Spleen (tissue), 11 donors: ENCODE measurements around the gene PCSK1. TPM values are rescaled to one million over a fixed set of nuclear protein-coding genes. Genes with fewer than 3 reads are reported as not detected.
A peak's percentile ranks its signal among the peaks of the same experiment; 100 is the strongest.

Source experiments
- DNase-seq: peaks from one replicate; pipeline ENCODE4 v3.0.0-alpha.2; 2020
- H3K27ac ChIP-seq, 8 donors: fragments of 200-600 bp; sonication (generic) in 7 of 8; 1 replicate in 4 of 8; 2 replicates in 4 of 8; pipeline versions ENCODE4 v1.5.0 to v1.8.0; 2016 to 2021; ENCODE audit warnings: inconsistent platforms in 4 of 8, mild to moderate bottlenecking in 4 of 8, moderate library complexity in 1 of 8
- H3K27me3 ChIP-seq, 7 donors: fragments of 200-600 bp; sonication (generic) in 6 of 7; replicated peaks in 1 of 7; 1 replicate in 4 of 7; 2 replicates in 3 of 7; pipeline versions ENCODE4 v1.5.0 to v1.8.0; 2016 to 2021; ENCODE audit warnings: inconsistent platforms in 3 of 7, mild to moderate bottlenecking in 1 of 7
- H3K36me3 ChIP-seq, 6 donors: fragments of 200-600 bp; sonication (generic) in 5 of 6; 1 replicate in 4 of 6; 2 replicates in 2 of 6; pipeline versions ENCODE4 v1.5.0 to v1.8.0; 2016 to 2021; ENCODE audit warnings: inconsistent platforms in 2 of 6
- H3K4me1 ChIP-seq, 6 donors: fragments of 200-600 bp; sonication (generic) in 5 of 6; 1 replicate in 3 of 6; 2 replicates in 3 of 6; pipeline versions ENCODE4 v1.5.0 to v1.8.0; 2016 to 2021; ENCODE audit warnings: inconsistent platforms in 3 of 6
- H3K4me3 ChIP-seq, 8 donors: fragments of 200-600 bp; sonication (generic) in 7 of 8; 1 replicate in 4 of 8; 2 replicates in 4 of 8; pipeline versions ENCODE4 v1.5.0 to v1.8.0; 2016 to 2021; ENCODE audit warnings: inconsistent platforms in 4 of 8, mild to moderate bottlenecking in 4 of 8, moderate library complexity in 2 of 8
- H3K9me3 ChIP-seq, 8 donors: fragments of 200-600 bp; sonication (generic) in 7 of 8; 1 replicate in 4 of 8; 2 replicates in 4 of 8; pipeline versions ENCODE4 v1.5.0 to v1.8.0; 2016 to 2021; ENCODE audit warnings: inconsistent platforms in 4 of 8
- CTCF ChIP-seq, 11 experiments: fragments of 200-600 bp in 7 of 11; fragments of 450-650 bp in 4 of 11; sonication (generic) in 4 of 11; IDR thresholded peaks in 8 of 11; conservative IDR thresholded peaks in 3 of 11; 1 replicate in 7 of 11; 2 replicates in 4 of 11; pipeline versions ENCODE4 v1.4.0 to v1.8.0; 2016 to 2021; ENCODE audit warnings: antibody characterized with exemption in 11 of 11, inconsistent platforms in 4 of 11, mild to moderate bottlenecking in 1 of 11
- POLR2A ChIP-seq, 3 donors: fragments of 450-650 bp; IDR thresholded peaks; one replicate each; pipeline ENCODE4 v1.5.1; 2017; ENCODE audit warnings: antibody characterized with exemption in 3 of 3, mild to moderate bottlenecking in 1 of 3
- POLR2AphosphoS5 ChIP-seq, 3 donors: sonication (generic); formaldehyde crosslinking; IDR thresholded peaks; one replicate each; pipeline ENCODE4 v1.5.1; 2017; ENCODE audit warnings: antibody characterized with exemption in 3 of 3
- WGBS, 5 donors: extraction: QIAGEN DNeasy Blood & Tissue Kit in 3 of 5; methylation state at CpG; one replicate each; pipeline versions ENCODE4 v1.1.5 to v1.1.7; 2013 to 2018; 5-methylcytosine and 5-hydroxymethylcytosine counted together
- intact Hi-C: fragments of 100-400 bp; cut with DNase I; formaldehyde crosslinking; loops from one replicate; pipeline ENCODE4 v1.15.0; 2023; ENCODE audit warnings: low total_unique reads
- polyA plus RNA-seq, 3 donors: library from polyadenylated mRNA; stranded (reverse); fragments of 200-250 nt; gene quantifications; one replicate each; pipeline ENCODE4 v1.2.1, GENCODE V29; 2013
- total RNA-seq, 7 donors: library from RNA; depleted of rRNA in 3 of 7; stranded (reverse); fragments of >200 nt in 3 of 7; fragmentation: NEBNext Ultra II Directional in 4 of 7; extraction: Animal tissue kit (Norgen Biotek cat#: 25700) in 4 of 7; gene quantifications; one replicate each; pipeline versions ENCODE4 v1.1.0 to v1.2.1, GENCODE V29; 2016 to 2021
- donor health status: healthy with polysubstance abuse.
- donor health status: DM: no; HTN: no; CAD: no; lungs with moderate emphysema.
- donor health status: DM: no; HTN: no; CAD: no.
- donor health status: Bipolar disorder and iron deficiency.
- donor health status: healthy.
- donor health status: DM: no; HTN: no; CAD: no.
- donor health status: DM: yes; HTN: yes; CAD: no.

PCSK1 gene
- total and polyA plus RNA-seq, 10 donors, result 0.04 to 0.72 (median 0.23) TPM; not detected in 2

DNA sequence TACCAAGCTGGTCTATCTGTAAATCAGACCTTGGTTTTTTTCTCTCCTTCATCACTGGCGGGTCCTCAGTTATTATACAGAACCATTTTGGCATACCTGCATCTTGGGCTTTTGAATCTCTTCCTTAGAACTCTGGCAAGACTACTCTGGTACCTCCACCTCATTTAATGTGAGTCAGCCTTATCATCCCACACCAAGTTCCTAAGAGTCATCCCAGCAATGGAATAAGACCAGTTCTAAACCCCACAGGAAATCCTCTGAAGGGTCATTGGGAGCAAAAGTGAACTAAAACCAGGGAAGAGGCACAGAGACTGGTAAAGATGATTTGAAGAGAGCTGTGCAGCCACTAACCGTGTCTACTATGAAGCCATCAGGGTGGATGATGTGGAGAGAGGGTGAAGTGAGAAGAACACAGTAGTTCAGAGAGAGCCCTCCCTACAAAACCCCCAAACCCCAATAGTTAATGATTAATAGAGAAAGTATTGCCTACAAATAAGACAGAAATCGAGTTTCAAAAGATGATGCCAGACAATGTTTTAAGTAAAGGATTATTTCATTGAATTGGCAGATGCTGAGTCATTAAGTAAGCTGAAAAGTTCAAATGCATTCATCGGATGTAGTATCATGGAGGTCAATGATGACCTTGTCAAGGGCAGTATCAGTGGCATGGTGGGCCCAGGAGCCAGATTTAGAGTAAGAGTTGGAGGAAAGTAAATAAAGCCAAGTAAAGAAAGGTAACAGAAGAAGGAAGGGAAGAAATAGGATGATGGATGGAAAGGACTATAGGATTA, 85.4 kb downstream of the PCSK1 start:
- H3K9me3 ChIP-seq, result no peaks in the 10 kb centered on the region
- no peaks in the 10 kb centered on the region for H3K36me3 ChIP-seq
- peaks cover 0 to 3% (median 0%) of the 10 kb centered on the region in 7 donors for H3K27me3 ChIP-seq
- intact Hi-C loops, result loop anchor here (10.0 kb wide), 1 partner anchor 573 kb away; no protein-coding TSS in a partner anchor
- no peak for TF ChIP-seq POLR2AphosphoS5 (IDR thresholded peaks at IDR 0.05)
- no peak for TF ChIP-seq POLR2A (IDR thresholded peaks at IDR 0.05)
- TF ChIP-seq CTCF (IDR thresholded peaks at IDR 0.05 in 8 of 11, conservative IDR thresholded peaks at IDR 0.05 in 3 of 11), result no peak
- DNase-seq, result no peak
- H3K4me3 ChIP-seq, result no peak overlapping the region
- no peak overlapping the region for H3K27ac ChIP-seq
- peaks cover 0 to 14% (median 2%) of the 10 kb centered on the region in 6 donors for H3K4me1 ChIP-seq
- WGBS, 5 donors, result 79 to 94% (median 82%) methylated on average over 4 of the region's 4 CpGs

- TF ChIP-seq POLR2A (IDR thresholded peaks at IDR 0.05), result no peak
- peak in 10 of 11 experiments; percentile 15 to 63 (median 46) for TF ChIP-seq CTCF (IDR thresholded peaks at IDR 0.05 in 8 of 11, conservative IDR thresholded peaks at IDR 0.05 in 3 of 11)
- DNase-seq, result no peak
- 30 to 37% (median 34%) methylated on average over 6 of the region's 6 CpGs for WGBS, 5 donors
- Histone ChIP-seq H3K27ac (no peak overlapping the region), H3K36me3 (no peaks in the 10 kb centered on the region), H3K27me3 (peaks cover 0 to 3% (median 0%) of the 10 kb centered on the region in 7 donors), H3K4me3 (no peak overlapping the region), H3K9me3 (no peaks in the 10 kb centered on the region), H3K4me1 (peaks cover 0 to 14% (median 2%) of the 10 kb centered on the region in 6 donors)
- intact Hi-C loops, result loop anchor here (5.0 to 10.0 kb wide), 2 partner anchors 257 to 570 kb away; no protein-coding TSS in a partner anchor
Measured at GRCh38 chr5:96344678-96345577, 88.1 kb downstream of the PCSK1 start.

DNA sequence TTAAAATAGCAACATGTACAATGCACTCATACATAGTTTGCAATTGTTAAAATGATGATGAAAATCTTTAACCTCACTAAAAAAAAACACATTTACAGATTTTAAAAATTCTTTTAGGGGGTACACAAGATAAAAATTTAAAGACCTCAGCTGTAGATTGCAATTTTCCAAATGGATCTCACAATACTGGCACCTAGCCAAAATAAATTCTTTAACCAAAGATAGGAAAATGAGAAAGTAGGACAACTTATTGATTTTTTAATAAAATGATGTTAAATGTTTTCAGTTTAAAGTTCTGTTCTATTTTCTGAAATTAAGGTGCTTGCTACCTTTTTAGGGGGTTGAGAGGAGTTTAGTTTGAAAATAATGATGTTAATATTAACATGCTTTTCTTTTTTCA, 90.0 kb downstream of the PCSK1 start:
- Histone ChIP-seq H3K4me3 (no peak overlapping the region), H3K9me3 (no peaks in the 10 kb centered on the region), H3K4me1 (peaks cover 0 to 15% (median 2%) of the 10 kb centered on the region in 6 donors), H3K27me3 (peaks cover 0 to 3% (median 0%) of the 10 kb centered on the region in 7 donors), H3K27ac (no peak overlapping the region), H3K36me3 (no peaks in the 10 kb centered on the region)
- TF ChIP-seq CTCF (IDR thresholded peaks at IDR 0.05 in 8 of 11, conservative IDR thresholded peaks at IDR 0.05 in 3 of 11) (no peak), POLR2A (IDR thresholded peaks at IDR 0.05) (no peak), POLR2AphosphoS5 (IDR thresholded peaks at IDR 0.05) (no peak)
- no peak for DNase-seq
- intact Hi-C loops, result loop anchor here (5.0 to 10.0 kb wide), 2 partner anchors 259 to 568 kb away; no protein-coding TSS in a partner anchor
